ENCODE measurements around the gene COPS4.
"Not testable (repeated sequence)": the region's sequence is repeated elsewhere in the genome, so short reads cannot be mapped to it uniquely, and the experiment has no call there.

Gene COPS4

DNA sequence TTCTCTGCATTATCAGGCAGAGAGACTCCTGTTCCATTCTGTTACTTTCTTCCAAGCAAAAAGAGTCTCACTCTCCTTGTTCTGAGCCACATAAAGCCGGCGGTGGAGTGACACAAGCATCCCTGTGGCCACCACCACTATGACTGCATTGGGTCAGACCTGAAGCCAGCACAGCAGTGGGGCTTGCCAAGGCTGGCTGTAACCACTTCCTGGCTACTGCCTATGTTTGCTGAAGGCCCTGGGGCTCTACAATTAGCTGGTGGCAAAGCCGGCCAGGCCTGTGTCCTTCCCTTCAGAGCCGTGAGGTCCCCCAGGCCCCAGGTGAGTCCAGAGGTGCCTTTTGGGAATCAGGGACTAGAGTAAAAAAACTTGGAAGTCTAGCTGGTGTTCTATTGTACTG is 47.8 kb downstream of the COPS4 start:
- no peaks in the 10 kb centered on the region for H4K20me1 ChIP-seq (ENCODE audit: insufficient read depth, low read length)
- no peak overlapping the region for H2AFZ ChIP-seq (ENCODE audit: low read length)
- no peaks in the 10 kb centered on the region for H3K9me3 ChIP-seq (replicated peaks; ENCODE audit: insufficient read depth, low read length)
- no peaks in the 10 kb centered on the region for H3K36me3 ChIP-seq (replicated peaks; ENCODE audit: insufficient read depth, low read length)
- H3K27me3 ChIP-seq (replicated peaks; ENCODE audit: insufficient read depth, low read length): no peaks in the 10 kb centered on the region
- DNase-seq: peak; percentile 11
- no peaks in the 10 kb centered on the region for H3K4me1 ChIP-seq (ENCODE audit: low read length)
- no peak overlapping the region for H3K4me2 ChIP-seq (ENCODE audit: low read depth, low read length)
- H3K4me3 ChIP-seq (ENCODE audit: low read length): no peak overlapping the region
- H3K9me2 ChIP-seq (replicated peaks; ENCODE audit: insufficient read depth, low read length): no peaks in the 10 kb centered on the region
- no peak overlapping the region for H3K27ac ChIP-seq (ENCODE audit: low read length)
- TF ChIP-seq EZH2 (optimal IDR thresholded peaks at IDR 0.05; ENCODE audit: low read depth, low read length) (no peak), EZH2phosphoT487 (IDR thresholded peaks at IDR 0.05; ENCODE audit: low read length) (no peak)
- TF ChIP-seq, protein P1, sequence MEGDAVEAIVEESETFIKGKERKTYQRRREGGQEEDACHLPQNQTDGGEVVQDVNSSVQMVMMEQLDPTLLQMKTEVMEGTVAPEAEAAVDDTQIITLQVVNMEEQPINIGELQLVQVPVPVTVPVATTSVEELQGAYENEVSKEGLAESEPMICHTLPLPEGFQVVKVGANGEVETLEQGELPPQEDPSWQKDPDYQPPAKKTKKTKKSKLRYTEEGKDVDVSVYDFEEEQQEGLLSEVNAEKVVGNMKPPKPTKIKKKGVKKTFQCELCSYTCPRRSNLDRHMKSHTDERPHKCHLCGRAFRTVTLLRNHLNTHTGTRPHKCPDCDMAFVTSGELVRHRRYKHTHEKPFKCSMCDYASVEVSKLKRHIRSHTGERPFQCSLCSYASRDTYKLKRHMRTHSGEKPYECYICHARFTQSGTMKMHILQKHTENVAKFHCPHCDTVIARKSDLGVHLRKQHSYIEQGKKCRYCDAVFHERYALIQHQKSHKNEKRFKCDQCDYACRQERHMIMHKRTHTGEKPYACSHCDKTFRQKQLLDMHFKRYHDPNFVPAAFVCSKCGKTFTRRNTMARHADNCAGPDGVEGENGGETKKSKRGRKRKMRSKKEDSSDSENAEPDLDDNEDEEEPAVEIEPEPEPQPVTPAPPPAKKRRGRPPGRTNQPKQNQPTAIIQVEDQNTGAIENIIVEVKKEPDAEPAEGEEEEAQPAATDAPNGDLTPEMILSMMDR (IDR thresholded peaks at IDR 0.05; ENCODE audit: low read length): no peak
- no peak overlapping the region for H3K9ac ChIP-seq (ENCODE audit: low read length)
- H3F3A ChIP-seq (ENCODE audit: insufficient read depth, low read length): no peaks in the 10 kb centered on the region
- H3K79me2 ChIP-seq (ENCODE audit: low read length): no peaks in the 10 kb centered on the region

DNA sequence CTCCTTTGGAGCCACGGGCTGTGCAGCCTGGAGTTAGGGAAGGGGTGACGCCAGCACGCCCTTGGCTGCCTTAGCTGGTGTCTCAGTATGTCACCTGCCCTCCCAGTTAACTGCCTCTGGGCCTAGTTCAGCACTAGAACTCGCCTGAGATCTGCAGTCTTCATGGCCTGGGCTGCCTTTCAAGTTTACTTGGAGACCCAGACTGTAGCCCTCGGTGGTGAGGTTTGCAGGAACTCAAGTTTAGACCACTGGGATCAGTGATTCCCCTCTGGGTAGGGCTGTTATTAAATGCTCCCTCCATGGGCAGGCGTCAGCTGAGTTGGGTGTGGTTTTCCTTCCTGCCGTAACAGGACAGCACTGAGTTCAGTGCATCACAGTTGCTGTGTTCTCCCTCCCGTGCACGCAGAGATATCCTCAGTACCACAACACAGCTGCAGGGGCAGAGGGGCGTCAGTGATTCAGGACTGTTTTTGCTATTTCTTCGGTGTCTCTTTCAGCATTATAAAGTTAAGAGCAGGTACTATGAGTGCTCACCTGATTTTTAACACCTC is 49.0 kb downstream of the COPS4 start:
- Histone ChIP-seq H3K79me2 (ENCODE audit: low read length) (no peaks in the 10 kb centered on the region), H3F3A (ENCODE audit: insufficient read depth, low read length) (no peaks in the 10 kb centered on the region), H3K27me3 (replicated peaks; ENCODE audit: insufficient read depth, low read length) (no peaks in the 10 kb centered on the region), H3K9me3 (replicated peaks; ENCODE audit: insufficient read depth, low read length) (no peaks in the 10 kb centered on the region), H3K4me3 (ENCODE audit: low read length) (no peak overlapping the region), H3K36me3 (replicated peaks; ENCODE audit: insufficient read depth, low read length) (no peaks in the 10 kb centered on the region), H3K4me2 (ENCODE audit: low read depth, low read length) (no peak overlapping the region), H3K9ac (ENCODE audit: low read length) (no peak overlapping the region), H3K27ac (ENCODE audit: low read length) (no peak overlapping the region), H4K20me1 (ENCODE audit: insufficient read depth, low read length) (no peaks in the 10 kb centered on the region), H3K4me1 (ENCODE audit: low read length) (no peaks in the 10 kb centered on the region), H2AFZ (ENCODE audit: low read length) (no peak overlapping the region), H3K9me2 (replicated peaks; ENCODE audit: insufficient read depth, low read length) (no peaks in the 10 kb centered on the region)
- DNase-seq: no peak
- TF ChIP-seq, protein P1 (IDR thresholded peaks at IDR 0.05; ENCODE audit: low read length): no peak
- TF ChIP-seq EZH2 (optimal IDR thresholded peaks at IDR 0.05; ENCODE audit: low read depth, low read length) (no peak), EZH2phosphoT487 (IDR thresholded peaks at IDR 0.05; ENCODE audit: low read length) (no peak)

DNA sequence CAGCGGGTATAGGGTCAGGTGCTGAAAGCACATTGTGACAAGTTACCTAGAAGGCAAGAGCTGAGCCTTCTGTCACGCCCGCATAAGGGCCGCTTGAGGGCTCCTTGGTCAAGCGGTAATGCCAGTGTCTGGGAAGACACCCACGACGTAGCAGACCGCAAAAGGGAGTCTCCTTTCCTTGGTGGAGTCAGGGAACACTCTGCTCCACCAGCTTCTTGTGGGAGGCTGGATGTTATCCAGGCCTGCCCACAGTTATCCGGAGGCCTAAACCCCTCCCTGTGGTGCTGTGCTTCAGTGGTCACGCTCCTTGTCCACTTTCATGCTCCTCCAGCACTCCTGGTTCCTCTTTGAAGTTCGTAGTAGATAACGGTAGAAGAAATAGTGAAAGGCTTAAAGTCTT is 50.0 kb downstream of the COPS4 start:
- DNase-seq: not testable (repeated sequence)

DNA sequence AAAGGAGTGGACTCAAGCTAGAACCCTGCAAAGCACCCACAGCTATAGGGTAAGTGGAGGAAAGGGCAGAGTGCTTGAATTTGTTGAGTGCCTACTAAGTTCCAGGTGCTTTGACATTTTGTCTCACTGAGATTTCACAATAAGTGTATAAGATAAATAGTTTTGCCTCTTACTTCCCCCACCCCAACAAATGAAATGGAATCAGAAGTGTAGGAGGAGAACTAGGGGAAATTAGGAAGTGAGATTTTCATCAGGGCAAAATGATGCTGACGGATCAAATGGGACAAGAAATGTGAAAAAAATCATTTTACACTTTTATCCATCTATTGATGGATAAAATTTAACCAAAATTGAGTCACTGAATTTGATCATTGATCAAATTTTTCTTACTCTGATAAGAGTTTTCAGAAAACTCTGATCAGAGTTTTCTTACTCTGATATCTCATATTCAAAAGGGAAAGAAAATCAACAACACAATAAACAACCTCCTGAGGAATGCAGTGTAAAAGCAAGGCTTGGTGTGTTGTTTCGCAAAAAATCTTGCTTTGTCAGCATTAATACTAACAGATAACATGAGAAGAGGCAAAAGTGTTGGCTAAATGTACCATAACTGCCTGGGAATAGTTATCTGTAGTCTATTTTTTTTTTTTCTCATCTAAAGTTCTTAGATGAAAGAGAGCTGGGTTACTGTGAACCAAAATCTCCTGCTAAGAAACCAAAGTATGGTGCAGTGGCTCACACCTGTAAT is 54.6 kb downstream of the COPS4 start:
- Histone ChIP-seq H3K9ac (ENCODE audit: low read length) (no peak overlapping the region), H3F3A (ENCODE audit: insufficient read depth, low read length) (no peaks in the 10 kb centered on the region), H3K9me3 (replicated peaks; ENCODE audit: insufficient read depth, low read length) (no peaks in the 10 kb centered on the region), H4K20me1 (ENCODE audit: insufficient read depth, low read length) (no peaks in the 10 kb centered on the region), H2AFZ (ENCODE audit: low read length) (no peak overlapping the region), H3K4me2 (ENCODE audit: low read depth, low read length) (no peak overlapping the region), H3K27ac (ENCODE audit: low read length) (no peak overlapping the region), H3K36me3 (replicated peaks; ENCODE audit: insufficient read depth, low read length) (no peaks in the 10 kb centered on the region), H3K9me2 (replicated peaks; ENCODE audit: insufficient read depth, low read length) (no peaks in the 10 kb centered on the region), H3K27me3 (replicated peaks; ENCODE audit: insufficient read depth, low read length) (no peaks in the 10 kb centered on the region), H3K4me1 (ENCODE audit: low read length) (no peaks in the 10 kb centered on the region), H3K4me3 (ENCODE audit: low read length) (no peak overlapping the region), H3K79me2 (ENCODE audit: low read length) (no peaks in the 10 kb centered on the region)
- no peak for DNase-seq
- TF ChIP-seq, protein P1 (IDR thresholded peaks at IDR 0.05; ENCODE audit: low read length): no peak
- TF ChIP-seq EZH2 (optimal IDR thresholded peaks at IDR 0.05; ENCODE audit: low read depth, low read length) (no peak), EZH2phosphoT487 (IDR thresholded peaks at IDR 0.05; ENCODE audit: low read length) (no peak)

More for the DNA sequence above, 50.0 kb downstream of the COPS4 start:
- H3K4me1 ChIP-seq (ENCODE audit: low read length); H3K36me3 ChIP-seq (replicated peaks; ENCODE audit: insufficient read depth, low read length); H3F3A ChIP-seq (ENCODE audit: insufficient read depth, low read length); H3K9ac ChIP-seq (ENCODE audit: low read length); H3K9me2 ChIP-seq (replicated peaks; ENCODE audit: insufficient read depth, low read length); H3K4me3 ChIP-seq (ENCODE audit: low read length); H2AFZ ChIP-seq (ENCODE audit: low read length); H3K4me2 ChIP-seq (ENCODE audit: low read depth, low read length); H3K27ac ChIP-seq (ENCODE audit: low read length); H3K27me3 ChIP-seq (replicated peaks; ENCODE audit: insufficient read depth, low read length); H3K9me3 ChIP-seq (replicated peaks; ENCODE audit: insufficient read depth, low read length); H3K79me2 ChIP-seq (ENCODE audit: low read length); H4K20me1 ChIP-seq (ENCODE audit: insufficient read depth, low read length): not testable (repeated sequence)
